HepG2 (cell line): Measurements from ENCODE around the gene FBXW2. TPM values are rescaled to one million over a fixed set of nuclear protein-coding genes. Genes with fewer than 3 reads are reported as not detected.

Source experiments
- ATAC-seq: fragments of 200-7000 bp; cut with Tn5 transposase; 3 replicates; pipeline ENCODE4 v1.9.1; 2020; ENCODE audit warnings: mild to moderate bottlenecking, moderate library complexity
- BruUV-seq: library from RNA; stranded (reverse); fragments of 400-500 nt; replicated peaks from 2 replicates; lab custom pipeline; 2021; lab: Mats Ljungman, UMichigan
- CTCF ChIA-PET: fragments of 300-600 bp; formaldehyde crosslinking; extraction: SDS; loops from one replicate; lab custom pipeline; 2021; ENCODE audit warnings: low total read pairs, inconsistent platforms, low intra/inter-chr PET ratio; lab: Yijun Ruan, JAX
- POLR2A ChIA-PET: fragments of 350-600 bp; sonication (Branson Sonifier 250); formaldehyde crosslinking; loops from one replicate; lab custom pipeline; 2020; ENCODE audit warnings: antibody characterized with exemption, inconsistent platforms; lab: Yijun Ruan, JAX
- DNase-seq: peaks from one replicate; pipeline ENCODE4 v3.0.0-alpha.2; 2015; ENCODE audit warnings: low spot score
- FAIRE-seq: peaks from 3 replicates; lab custom pipeline; 2011; peaks lifted over from hg19 to GRCh38; lab: Jason Lieb, UNC
- H2AFZ ChIP-seq: one replicate; pipeline ENCODE4 v1.6.1; 2011; ENCODE audit warnings: low read length, inconsistent platforms
- H3K27ac ChIP-seq: fragments of 300-600 bp; 3 replicates; pipeline ENCODE4 v1.8.0; 2011; ENCODE audit warnings: mixed run types, mild to moderate bottlenecking, mixed read lengths, low read length, inconsistent platforms; ENCODE audit not compliant: insufficient read depth; ENCODE audit errors: extremely low read length
- H3K27me3 ChIP-seq, 2 experiments: fragments of 200-600 bp in 1 of 2; 2 replicates in 1 of 2; 3 replicates in 1 of 2; pipeline versions ENCODE4 v1.6.0 to v1.8.0; 2011; ENCODE audit warnings: low read length in 2 of 2, mild to moderate bottlenecking in 2 of 2, moderate library complexity in 2 of 2, inconsistent platforms in 1 of 2; ENCODE audit not compliant: insufficient read depth in 2 of 2, control insufficient read depth in 1 of 2
- H3K36me3 ChIP-seq, 2 experiments: fragments of 200-600 bp in 1 of 2; replicated peaks in 1 of 2; 2 replicates in 1 of 2; 3 replicates in 1 of 2; pipeline versions ENCODE4 v1.5.1 to v1.8.0; 2011; ENCODE audit warnings: low read length in 2 of 2, inconsistent platforms in 1 of 2; ENCODE audit not compliant: insufficient read depth in 2 of 2, control insufficient read depth in 1 of 2
- H3K4me1 ChIP-seq: 2 replicates; pipeline ENCODE4 v1.5.1; 2012; ENCODE audit warnings: low read length, inconsistent platforms; ENCODE audit not compliant: insufficient read depth
- H3K4me2 ChIP-seq: 2 replicates; pipeline ENCODE4 v1.6.0; 2011; ENCODE audit warnings: low read depth, low read length, inconsistent platforms
- H3K4me3 ChIP-seq, 3 experiments: fragments of 200-600 bp in 1 of 3; sonication (generic), shearing (Covaris generic) in 1 of 3; replicated peaks in 1 of 3; 2 replicates each; pipeline ENCODE4 v1.5.1; 2011 to 2016; ENCODE audit warnings: low read length in 3 of 3, inconsistent platforms in 2 of 3, low read depth in 2 of 3, mild to moderate bottlenecking in 2 of 3, control low read depth in 1 of 3, mixed read lengths in 1 of 3; ENCODE audit not compliant: insufficient read depth in 1 of 3
- H3K79me2 ChIP-seq: one replicate; pipeline ENCODE4 v1.6.1; 2011; ENCODE audit warnings: low read length, inconsistent platforms; ENCODE audit not compliant: insufficient read depth
- H3K9ac ChIP-seq: 2 replicates; pipeline ENCODE4 v1.6.0; 2011; ENCODE audit warnings: mild to moderate bottlenecking, low read depth, low read length, inconsistent platforms; ENCODE audit not compliant: insufficient read depth
- H3K9me3 ChIP-seq: 2 replicates; pipeline ENCODE4 v1.5.1; 2012; ENCODE audit warnings: mild to moderate bottlenecking, low read length
- H4K20me1 ChIP-seq: 2 replicates; pipeline ENCODE4 v1.6.0; 2011; ENCODE audit warnings: inconsistent platforms, mild to moderate bottlenecking, low read length, moderate library complexity; ENCODE audit not compliant: insufficient read depth
- CEBPB ChIP-seq: IDR thresholded peaks from 2 replicates; pipeline ENCODE4 v1.6.1; 2011; ENCODE audit warnings: low read depth, low read length, improper control_type of control experiment, borderline replicate concordance
- CEBPG ChIP-seq: IDR thresholded peaks from 2 replicates; pipeline ENCODE4 v1.6.1; 2016
- CREM ChIP-seq, 2 experiments: sonication (generic) in 1 of 2; formaldehyde crosslinking in 1 of 2; IDR thresholded peaks; 2 replicates each; pipeline versions ENCODE4 v1.4.0 to v1.6.1; 2016 to 2020; ENCODE audit warnings: antibody characterized with exemption in 1 of 2, mild to moderate bottlenecking in 1 of 2, missing genetic modification reagents in 1 of 2
- DR1 ChIP-seq: sonication (generic); formaldehyde crosslinking; IDR thresholded peaks from 2 replicates; pipeline ENCODE4 v1.8.0; 2021; ENCODE audit warnings: mild to moderate bottlenecking, missing genetic modification reagents, inconsistent platforms
- GATAD2A ChIP-seq: IDR thresholded peaks from 2 replicates; pipeline ENCODE4 v1.6.1; 2016
- HMG20A ChIP-seq: IDR thresholded peaks from 2 replicates; pipeline ENCODE4 v1.6.1; 2016; ENCODE audit warnings: borderline replicate concordance
- HNRNPUL1 ChIP-seq: fragments of 200-400 bp; formaldehyde crosslinking; IDR thresholded peaks from 2 replicates; pipeline ENCODE4 v1.6.1; 2017; ENCODE audit warnings: low read depth, mild to moderate bottlenecking, low read length, moderate library complexity
- HOXA5 ChIP-seq: sonication (generic); formaldehyde crosslinking; IDR thresholded peaks from 2 replicates; pipeline ENCODE4 v1.4.0; 2020; ENCODE audit warnings: missing genetic modification reagents
- RAD21 ChIP-seq: fragments of 450-650 bp; formaldehyde crosslinking; IDR thresholded peaks from 2 replicates; pipeline ENCODE4 v1.5.0; 2020; ENCODE audit warnings: mild to moderate bottlenecking
- SALL1 ChIP-seq: sonication (generic); formaldehyde crosslinking; IDR thresholded peaks from 2 replicates; pipeline ENCODE4 v1.8.0; 2022; ENCODE audit warnings: mild to moderate bottlenecking, missing genetic modification reagents
- SMC3 ChIP-seq: IDR thresholded peaks from 2 replicates; pipeline ENCODE4 v1.6.1; 2011; ENCODE audit warnings: low read length, improper control_type of control experiment
- SOX5 ChIP-seq: IDR thresholded peaks from 2 replicates; pipeline ENCODE4 v1.6.1; 2016; ENCODE audit warnings: borderline replicate concordance
- STAG1 ChIP-seq: sonication (generic); formaldehyde crosslinking; IDR thresholded peaks from 2 replicates; pipeline ENCODE4 v1.4.0; 2020; ENCODE audit warnings: missing genetic modification reagents
- ZNF253 ChIP-seq: sonication (generic); formaldehyde crosslinking; IDR thresholded peaks from 2 replicates; pipeline ENCODE4 v1.8.0; 2022; ENCODE audit warnings: mild to moderate bottlenecking, missing genetic modification reagents, borderline replicate concordance
- ZNF619 ChIP-seq: sonication (generic); formaldehyde crosslinking; IDR thresholded peaks from 2 replicates; pipeline ENCODE4 v1.4.0; 2020; ENCODE audit warnings: mild to moderate bottlenecking, missing genetic modification reagents
- WGBS: methylation state at CpG from one replicate; pipeline ENCODE4 v1.1.6; 2017; ENCODE audit warnings: low lambda C conversion rate; 5-methylcytosine and 5-hydroxymethylcytosine counted together
- in situ Hi-C: cut with HindIII; loops from 2 replicates; pipeline ENCODE4 v1.10.0; 2017; ENCODE audit warnings: low pct_unique_long_range_greater_than_20kb; ENCODE audit not compliant: extremely low pct_ligation_motif_present
- intact Hi-C: fragments of 100-400 bp; cut with micrococcal nuclease; formaldehyde crosslinking; loops from one replicate; pipeline ENCODE4 v1.10.0; 2022; ENCODE audit not compliant: unreplicated experiment
- polyA plus RNA-seq, 8 experiments: library from polyadenylated mRNA; depleted of rRNA in 3 of 8; stranded (reverse) in 7 of 8; unstranded in 1 of 8; fragments of >200 nt; fragmentation: Illumina TruSeq in 4 of 8; extraction: Trizol in 4 of 8; gene quantifications; 2 replicates each; pipeline versions ENCODE4 v1.2.1 to v1.2.3, GENCODE V29; 2011 to 2016; ENCODE audit warnings: low read depth in 4 of 8, missing spikeins in 1 of 8, mixed read lengths in 1 of 8; ENCODE audit not compliant: insufficient read depth in 1 of 8
- total RNA-seq, 5 experiments: library from RNA; depleted of rRNA; stranded (reverse); fragments of >200 nt; fragmentation: Illumina TruSeq; extraction: Trizol; gene quantifications; 2 replicates each; pipeline ENCODE4 v1.2.3, GENCODE V29; 2016; ENCODE audit warnings: low read depth in 1 of 5
- TF ChIP-seq, protein P1 (sequence below): sonication (generic); formaldehyde crosslinking; IDR thresholded peaks from 2 replicates; pipeline ENCODE4 v1.4.0; 2020; ENCODE audit warnings: missing genetic modification reagents
- TF ChIP-seq, protein P2 (sequence below): IDR thresholded peaks from 2 replicates; pipeline ENCODE4 v1.4.0; 2020; ENCODE audit warnings: mild to moderate bottlenecking, missing genetic modification reagents
- TF ChIP-seq, protein P3 (sequence below): IDR thresholded peaks from 2 replicates; pipeline ENCODE4 v1.6.1; 2016; ENCODE audit warnings: control low read depth
- TF ChIP-seq, protein P4 (sequence below): IDR thresholded peaks from 2 replicates; pipeline ENCODE4 v1.6.1; 2016; ENCODE audit warnings: low read depth, borderline replicate concordance

Gene FBXW2
- total and polyA plus RNA-seq, 2 of the 13 experiments (the other 11 are each of a cell fraction or from before 2014, with no cell fraction given), result 35.4 to 43.1 TPM

DNA sequence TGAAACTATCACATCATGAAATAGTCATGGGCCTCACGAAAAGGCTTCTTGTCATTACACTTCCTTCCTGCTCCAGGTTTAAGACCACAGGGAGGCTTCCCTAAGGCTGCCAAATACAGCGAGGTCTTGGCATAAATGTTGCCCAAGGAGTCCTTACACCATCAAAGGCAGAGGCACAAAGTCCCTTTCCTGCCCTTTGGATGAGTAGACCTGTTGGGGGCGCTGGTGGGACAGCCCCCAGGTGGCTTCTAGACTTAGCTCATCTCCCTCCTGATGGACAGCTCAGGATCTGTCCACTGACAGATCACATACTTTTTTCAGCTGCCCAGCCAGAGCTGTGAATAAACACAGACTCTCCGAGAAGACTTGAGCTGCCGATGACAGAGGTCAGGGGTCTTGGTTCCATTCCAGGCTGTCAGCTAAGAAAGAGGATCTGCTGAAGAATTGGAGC lies 63.4 kb downstream of the FBXW2 start:
- Histone ChIP-seq H3K27me3 (no peaks in the 10 kb centered on the region), H3K9ac (no peak overlapping the region), H2AFZ (no peak overlapping the region), H3K4me2 (peak overlapping the region; percentile 58), H3K36me3 (no peaks in the 10 kb centered on the region), H3K4me1 (peaks cover 56% of the 10 kb centered on the region), H3K4me3 (peak overlapping the region in 1 of 3 experiments; percentile 31; a peak in 1 of 6 replicates), H3K27ac (no peak overlapping the region), H3K79me2 (no peaks in the 10 kb centered on the region), H3K9me3 (no peaks in the 10 kb centered on the region), H4K20me1 (no peaks in the 10 kb centered on the region)
- DNase-seq (peak; percentile 72), ATAC-seq (peak; percentile 73), FAIRE-seq (peak; percentile 66)
- CTCF ChIA-PET, result no interaction called here
- no TSS peak for BruUV-seq
- in situ Hi-C loops, result loop anchor here (5.0 kb wide), 1 partner anchor 108 kb away; no protein-coding TSS in a partner anchor
- intact Hi-C loops, result loop anchor here (2.0 to 5.0 kb wide), 2 partner anchors 15 to 113 kb away; partner anchors contain the start of gene MEGF9
- 0% methylated on average over 5 of the region's 5 CpGs for WGBS
- POLR2A ChIA-PET, result interaction anchor here (1.0 to 3.6 kb wide), 8 partner anchors 10 to 158 kb away, joined by 3 to 37 read pairs (median 6); partner anchors contain the start of genes FBXW2 and MEGF9
- TF ChIP-seq, protein P1, sequence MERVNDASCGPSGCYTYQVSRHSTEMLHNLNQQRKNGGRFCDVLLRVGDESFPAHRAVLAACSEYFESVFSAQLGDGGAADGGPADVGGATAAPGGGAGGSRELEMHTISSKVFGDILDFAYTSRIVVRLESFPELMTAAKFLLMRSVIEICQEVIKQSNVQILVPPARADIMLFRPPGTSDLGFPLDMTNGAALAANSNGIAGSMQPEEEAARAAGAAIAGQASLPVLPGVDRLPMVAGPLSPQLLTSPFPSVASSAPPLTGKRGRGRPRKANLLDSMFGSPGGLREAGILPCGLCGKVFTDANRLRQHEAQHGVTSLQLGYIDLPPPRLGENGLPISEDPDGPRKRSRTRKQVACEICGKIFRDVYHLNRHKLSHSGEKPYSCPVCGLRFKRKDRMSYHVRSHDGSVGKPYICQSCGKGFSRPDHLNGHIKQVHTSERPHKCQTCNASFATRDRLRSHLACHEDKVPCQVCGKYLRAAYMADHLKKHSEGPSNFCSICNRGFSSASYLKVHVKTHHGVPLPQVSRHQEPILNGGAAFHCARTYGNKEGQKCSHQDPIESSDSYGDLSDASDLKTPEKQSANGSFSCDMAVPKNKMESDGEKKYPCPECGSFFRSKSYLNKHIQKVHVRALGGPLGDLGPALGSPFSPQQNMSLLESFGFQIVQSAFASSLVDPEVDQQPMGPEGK (CRISPR knock-in tag), result peak; percentile 35; the same call in 1 of the 2 replicates
- no peak for TF ChIP-seq HNRNPUL1
- TF ChIP-seq STAG1 (CRISPR knock-in tag), result peak; percentile 44
- peak; percentile 56; the same call in 1 of the 2 replicates for TF ChIP-seq HMG20A (CRISPR knock-in tag)
- peak; percentile 75; the same call in 1 of the 2 replicates for TF ChIP-seq CEBPB
- TF ChIP-seq CREM (IDR thresholded peaks at IDR 0.05), result no peak
- TF ChIP-seq CREM (CRISPR knock-in tag; IDR thresholded peaks at IDR 0.05), result no peak
- TF ChIP-seq SMC3, result peak; percentile 51; the same call in 1 of the 2 replicates
- no peak for TF ChIP-seq ZNF253 (CRISPR knock-in tag)
- TF ChIP-seq SOX5, result peak; percentile 33; the same call in 1 of the 2 replicates
- peak; percentile 60; the same call in 1 of the 2 replicates for TF ChIP-seq GATAD2A (CRISPR knock-in tag)
- TF ChIP-seq ZNF619 (CRISPR knock-in tag), result no peak
- peak; percentile 34 for TF ChIP-seq SALL1 (CRISPR knock-in tag)
- peak; percentile 61 for TF ChIP-seq CEBPG (CRISPR knock-in tag)
- TF ChIP-seq RAD21 (CRISPR knock-in tag), result peak; percentile 33; the same call in 1 of the 2 replicates
- TF ChIP-seq, protein P2, sequence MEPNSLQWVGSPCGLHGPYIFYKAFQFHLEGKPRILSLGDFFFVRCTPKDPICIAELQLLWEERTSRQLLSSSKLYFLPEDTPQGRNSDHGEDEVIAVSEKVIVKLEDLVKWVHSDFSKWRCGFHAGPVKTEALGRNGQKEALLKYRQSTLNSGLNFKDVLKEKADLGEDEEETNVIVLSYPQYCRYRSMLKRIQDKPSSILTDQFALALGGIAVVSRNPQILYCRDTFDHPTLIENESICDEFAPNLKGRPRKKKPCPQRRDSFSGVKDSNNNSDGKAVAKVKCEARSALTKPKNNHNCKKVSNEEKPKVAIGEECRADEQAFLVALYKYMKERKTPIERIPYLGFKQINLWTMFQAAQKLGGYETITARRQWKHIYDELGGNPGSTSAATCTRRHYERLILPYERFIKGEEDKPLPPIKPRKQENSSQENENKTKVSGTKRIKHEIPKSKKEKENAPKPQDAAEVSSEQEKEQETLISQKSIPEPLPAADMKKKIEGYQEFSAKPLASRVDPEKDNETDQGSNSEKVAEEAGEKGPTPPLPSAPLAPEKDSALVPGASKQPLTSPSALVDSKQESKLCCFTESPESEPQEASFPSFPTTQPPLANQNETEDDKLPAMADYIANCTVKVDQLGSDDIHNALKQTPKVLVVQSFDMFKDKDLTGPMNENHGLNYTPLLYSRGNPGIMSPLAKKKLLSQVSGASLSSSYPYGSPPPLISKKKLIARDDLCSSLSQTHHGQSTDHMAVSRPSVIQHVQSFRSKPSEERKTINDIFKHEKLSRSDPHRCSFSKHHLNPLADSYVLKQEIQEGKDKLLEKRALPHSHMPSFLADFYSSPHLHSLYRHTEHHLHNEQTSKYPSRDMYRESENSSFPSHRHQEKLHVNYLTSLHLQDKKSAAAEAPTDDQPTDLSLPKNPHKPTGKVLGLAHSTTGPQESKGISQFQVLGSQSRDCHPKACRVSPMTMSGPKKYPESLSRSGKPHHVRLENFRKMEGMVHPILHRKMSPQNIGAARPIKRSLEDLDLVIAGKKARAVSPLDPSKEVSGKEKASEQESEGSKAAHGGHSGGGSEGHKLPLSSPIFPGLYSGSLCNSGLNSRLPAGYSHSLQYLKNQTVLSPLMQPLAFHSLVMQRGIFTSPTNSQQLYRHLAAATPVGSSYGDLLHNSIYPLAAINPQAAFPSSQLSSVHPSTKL (CRISPR knock-in tag), result peak; percentile 42
- peak; percentile 9; the same call in 1 of the 2 replicates for TF ChIP-seq DR1 (CRISPR knock-in tag)
- TF ChIP-seq HOXA5 (CRISPR knock-in tag), result 0 out of 2 replicates have a peak, but pooled peaks have one; percentile 33
- TF ChIP-seq, protein P3, sequence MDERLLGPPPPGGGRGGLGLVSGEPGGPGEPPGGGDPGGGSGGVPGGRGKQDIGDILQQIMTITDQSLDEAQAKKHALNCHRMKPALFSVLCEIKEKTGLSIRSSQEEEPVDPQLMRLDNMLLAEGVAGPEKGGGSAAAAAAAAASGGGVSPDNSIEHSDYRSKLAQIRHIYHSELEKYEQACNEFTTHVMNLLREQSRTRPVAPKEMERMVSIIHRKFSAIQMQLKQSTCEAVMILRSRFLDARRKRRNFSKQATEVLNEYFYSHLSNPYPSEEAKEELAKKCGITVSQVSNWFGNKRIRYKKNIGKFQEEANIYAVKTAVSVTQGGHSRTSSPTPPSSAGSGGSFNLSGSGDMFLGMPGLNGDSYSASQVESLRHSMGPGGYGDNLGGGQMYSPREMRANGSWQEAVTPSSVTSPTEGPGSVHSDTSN, result peak; percentile 75
- TF ChIP-seq, protein P4, sequence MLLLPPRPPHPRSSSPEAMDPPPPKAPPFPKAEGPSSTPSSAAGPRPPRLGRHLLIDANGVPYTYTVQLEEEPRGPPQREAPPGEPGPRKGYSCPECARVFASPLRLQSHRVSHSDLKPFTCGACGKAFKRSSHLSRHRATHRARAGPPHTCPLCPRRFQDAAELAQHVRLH (CRISPR knock-in tag), result 0 out of 2 replicates have a peak, but pooled peaks have one; percentile 33
